GM12878 (cell line): ENCODE measurements around the gene RIPOR1. TPM values are rescaled to one million over a fixed set of nuclear protein-coding genes. Genes with fewer than 3 reads are reported as not detected.

ENCODE experiments used
- CBX3 ChIP-seq: fragments of 200-600 bp; sonication (generic); IDR thresholded peaks from 2 replicates; pipeline ENCODE4 v1.6.1; 2016; ENCODE audit warnings: low read depth, borderline replicate concordance
- CBX5 ChIP-seq: sonication (generic); IDR thresholded peaks from 2 replicates; pipeline ENCODE4 v1.6.1; 2016; ENCODE audit warnings: low read depth, moderate library complexity, mild to moderate bottlenecking, inconsistent platforms
- ETV6 ChIP-seq, 2 experiments: fragments of 450-650 bp in 1 of 2; IDR thresholded peaks in 1 of 2; conservative IDR thresholded peaks in 1 of 2; 2 replicates each; pipeline ENCODE4 v1.6.1; 2014; ENCODE audit warnings: antibody characterized with exemption in 1 of 2, borderline replicate concordance in 1 of 2, low read depth in 1 of 2, mild to moderate bottlenecking in 1 of 2, moderate library complexity in 1 of 2
- GATAD2B ChIP-seq: fragments of 450-650 bp; conservative IDR thresholded peaks from 2 replicates; pipeline ENCODE4 v1.6.1; 2017; ENCODE audit warnings: low read depth, mild to moderate bottlenecking, moderate library complexity
- HDAC2 ChIP-seq: fragments of 200-600 bp; sonication (generic); IDR thresholded peaks from 2 replicates; pipeline ENCODE4 v1.6.1; 2017
- MEF2B ChIP-seq: fragments of 450-650 bp; IDR thresholded peaks from 2 replicates; pipeline ENCODE4 v1.6.1; 2018; ENCODE audit warnings: mild to moderate bottlenecking, moderate library complexity; ENCODE audit not compliant: partially characterized antibody, poor library complexity, severe bottlenecking
- MYB ChIP-seq: fragments of 150-350 bp; IDR thresholded peaks from 2 replicates; pipeline ENCODE4 v1.6.1; 2014; ENCODE audit warnings: mild to moderate bottlenecking, low read depth, low read length, borderline replicate concordance
- NKRF ChIP-seq: fragments of 450-650 bp; conservative IDR thresholded peaks from 2 replicates; pipeline ENCODE4 v1.6.1; 2017; ENCODE audit warnings: mild to moderate bottlenecking, moderate library complexity
- NR2C1 ChIP-seq: fragments of 450-650 bp; IDR thresholded peaks from 2 replicates; pipeline ENCODE4 v1.6.1; 2017; ENCODE audit warnings: antibody characterized with exemption, mild to moderate bottlenecking, moderate library complexity
- NRF1 ChIP-seq: conservative IDR thresholded peaks from 2 replicates; pipeline ENCODE4 v1.6.1; 2011; ENCODE audit warnings: mild to moderate bottlenecking, low read depth, low read length, improper control_type of control experiment
- RFX5 ChIP-seq: IDR thresholded peaks from 2 replicates; pipeline ENCODE4 v1.6.1; 2011; ENCODE audit warnings: low read depth, low read length, improper control_type of control experiment
- ZBTB11 ChIP-seq: fragments of 450-650 bp; formaldehyde crosslinking; IDR thresholded peaks from 2 replicates; pipeline ENCODE4 v1.5.0; 2022; ENCODE audit warnings: mild to moderate bottlenecking, missing genetic modification characterization
- ZNF207 ChIP-seq: fragments of 450-650 bp; IDR thresholded peaks from 2 replicates; pipeline ENCODE4 v1.6.1; 2014; ENCODE audit warnings: antibody characterized with exemption, mild to moderate bottlenecking, borderline replicate concordance
- ZNF274 ChIP-seq: IDR thresholded peaks from one replicate; pipeline ENCODE4 v1.8.0; 2011; ENCODE audit not compliant: insufficient read length, insufficient read depth
- polyA plus RNA-seq, 11 experiments: library from polyadenylated mRNA; depleted of rRNA in 4 of 11; unstranded in 6 of 11; stranded (reverse) in 5 of 11; fragments of >200 nt; fragmentation: Nextera tagmentation in 4 of 11; fragmentation: Illumina TruSeq in 1 of 11; extraction: Ambion mirVana in 4 of 11; extraction: Trizol in 1 of 11; gene quantifications; 1 replicate in 1 of 11; 2 replicates in 10 of 11; pipeline versions ENCODE4 v1.2.1 to v1.2.3, GENCODE V29; 2011 to 2016; ENCODE audit warnings: inconsistent platforms in 2 of 11, missing spikeins in 2 of 11, low read depth in 1 of 11
- total RNA-seq, 4 experiments: library from RNA; depleted of rRNA in 3 of 4; stranded (reverse); fragments of >200 nt in 3 of 4; fragmentation: Illumina TruSeq in 1 of 4; extraction: Trizol in 1 of 4; gene quantifications; 2 replicates each; pipeline versions ENCODE4 v1.2.1 to v1.2.3, GENCODE V29; 2013 to 2021
- TF ChIP-seq, protein P1 (sequence below): IDR thresholded peaks from 2 replicates; pipeline ENCODE4 v1.6.1; 2011; ENCODE audit warnings: low read depth, low read length, improper control_type of control experiment, borderline replicate concordance
- TF ChIP-seq, protein P2 (sequence below): fragments of 450-650 bp; IDR thresholded peaks from 2 replicates; pipeline ENCODE4 v1.6.1; 2017; ENCODE audit warnings: mild to moderate bottlenecking, moderate library complexity

The RIPOR1 gene
- total and polyA plus RNA-seq, 10 of the 15 experiments (the other 5 are each of a cell fraction or from before 2014, with no cell fraction given): 0.13 to 28.5 (median 7.0) TPM

DNA sequence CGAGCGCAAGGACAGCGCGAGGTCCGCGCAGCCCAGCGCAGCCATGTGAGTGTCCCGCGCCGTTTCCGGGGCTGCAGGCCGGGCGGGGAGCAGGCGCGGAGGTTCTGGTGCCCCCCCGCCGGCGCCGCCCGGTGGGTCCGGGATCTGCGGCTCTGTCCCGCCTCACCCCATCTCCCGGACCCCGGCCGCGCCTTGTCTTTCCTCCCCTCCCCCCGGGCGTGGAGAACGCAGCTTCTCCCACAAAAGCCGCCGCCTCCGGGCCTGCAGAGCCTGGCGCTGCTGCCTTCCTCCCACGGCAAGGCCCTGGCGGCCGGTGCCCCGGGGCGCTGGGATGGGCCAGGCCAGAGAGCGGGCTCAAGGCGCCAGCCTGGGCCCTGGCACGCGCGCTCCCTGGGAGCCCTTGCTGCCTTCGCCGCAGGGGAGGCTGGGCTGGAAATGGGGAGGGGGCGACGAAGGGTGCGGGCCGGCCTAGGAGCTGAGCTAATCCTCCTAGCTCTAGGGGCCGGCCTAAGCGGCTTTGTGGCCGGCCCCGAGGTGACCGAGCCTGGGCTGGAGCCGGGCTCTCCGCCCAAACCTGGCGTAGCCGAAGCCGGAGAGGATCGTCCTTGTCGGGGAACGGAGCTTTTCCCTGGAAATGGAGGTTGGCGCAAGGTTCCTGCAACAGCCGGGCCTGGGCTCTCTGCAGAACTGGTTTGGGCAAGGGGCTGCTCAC, 397 bp downstream of the RIPOR1 start (continued):
- TF ChIP-seq MEF2B: no peak
- peak; percentile 60 for TF ChIP-seq NKRF
- TF ChIP-seq GATAD2B: peak; percentile 38
- TF ChIP-seq, protein P1, sequence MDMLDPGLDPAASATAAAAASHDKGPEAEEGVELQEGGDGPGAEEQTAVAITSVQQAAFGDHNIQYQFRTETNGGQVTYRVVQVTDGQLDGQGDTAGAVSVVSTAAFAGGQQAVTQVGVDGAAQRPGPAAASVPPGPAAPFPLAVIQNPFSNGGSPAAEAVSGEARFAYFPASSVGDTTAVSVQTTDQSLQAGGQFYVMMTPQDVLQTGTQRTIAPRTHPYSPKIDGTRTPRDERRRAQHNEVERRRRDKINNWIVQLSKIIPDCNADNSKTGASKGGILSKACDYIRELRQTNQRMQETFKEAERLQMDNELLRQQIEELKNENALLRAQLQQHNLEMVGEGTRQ: no peak
- TF ChIP-seq ZNF274: no peak
- TF ChIP-seq MYB: no peak
- TF ChIP-seq ZNF207: no peak
- TF ChIP-seq, protein P2, sequence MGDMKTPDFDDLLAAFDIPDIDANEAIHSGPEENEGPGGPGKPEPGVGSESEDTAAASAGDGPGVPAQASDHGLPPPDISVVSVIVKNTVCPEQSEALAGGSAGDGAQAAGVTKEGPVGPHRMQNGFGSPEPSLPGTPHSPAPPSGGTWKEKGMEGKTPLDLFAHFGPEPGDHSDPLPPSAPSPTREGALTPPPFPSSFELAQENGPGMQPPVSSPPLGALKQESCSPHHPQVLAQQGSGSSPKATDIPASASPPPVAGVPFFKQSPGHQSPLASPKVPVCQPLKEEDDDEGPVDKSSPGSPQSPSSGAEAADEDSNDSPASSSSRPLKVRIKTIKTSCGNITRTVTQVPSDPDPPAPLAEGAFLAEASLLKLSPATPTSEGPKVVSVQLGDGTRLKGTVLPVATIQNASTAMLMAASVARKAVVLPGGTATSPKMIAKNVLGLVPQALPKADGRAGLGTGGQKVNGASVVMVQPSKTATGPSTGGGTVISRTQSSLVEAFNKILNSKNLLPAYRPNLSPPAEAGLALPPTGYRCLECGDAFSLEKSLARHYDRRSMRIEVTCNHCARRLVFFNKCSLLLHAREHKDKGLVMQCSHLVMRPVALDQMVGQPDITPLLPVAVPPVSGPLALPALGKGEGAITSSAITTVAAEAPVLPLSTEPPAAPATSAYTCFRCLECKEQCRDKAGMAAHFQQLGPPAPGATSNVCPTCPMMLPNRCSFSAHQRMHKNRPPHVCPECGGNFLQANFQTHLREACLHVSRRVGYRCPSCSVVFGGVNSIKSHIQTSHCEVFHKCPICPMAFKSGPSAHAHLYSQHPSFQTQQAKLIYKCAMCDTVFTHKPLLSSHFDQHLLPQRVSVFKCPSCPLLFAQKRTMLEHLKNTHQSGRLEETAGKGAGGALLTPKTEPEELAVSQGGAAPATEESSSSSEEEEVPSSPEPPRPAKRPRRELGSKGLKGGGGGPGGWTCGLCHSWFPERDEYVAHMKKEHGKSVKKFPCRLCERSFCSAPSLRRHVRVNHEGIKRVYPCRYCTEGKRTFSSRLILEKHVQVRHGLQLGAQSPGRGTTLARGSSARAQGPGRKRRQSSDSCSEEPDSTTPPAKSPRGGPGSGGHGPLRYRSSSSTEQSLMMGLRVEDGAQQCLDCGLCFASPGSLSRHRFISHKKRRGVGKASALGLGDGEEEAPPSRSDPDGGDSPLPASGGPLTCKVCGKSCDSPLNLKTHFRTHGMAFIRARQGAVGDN: peak; percentile 1; the same call in 1 of the 2 replicates
- TF ChIP-seq CBX5: no peak
- no peak for TF ChIP-seq CBX3
- no peak for TF ChIP-seq NR2C1
- no peak for TF ChIP-seq ETV6 (conservative IDR thresholded peaks at IDR 0.05 in 1 of 2, IDR thresholded peaks at IDR 0.05 in 1 of 2; ENCODE audit: borderline replicate concordance in 1 of 2, low read depth in 1 of 2)
- no peak for TF ChIP-seq ZBTB11
- TF ChIP-seq NRF1: no peak
- TF ChIP-seq RFX5: no peak
- no peak for TF ChIP-seq HDAC2
